NCI-H1105 (cell line): ENCODE data around the gene MAPK7.

Experiments
- DNase-seq: peaks from one replicate; lab custom pipeline; 2025; lab: John Stamatoyannopoulos, UW

MAPK7 gene

GRCh38 chr17:19381361-19381740, 3.1 kb downstream of the MAPK7 start:
- DNase-seq: no peak

GRCh38 chr17:19381741-19382444, 3.6 kb downstream of the MAPK7 start:
- DNase-seq: no peak

GRCh38 chr17:19382531-19383444, 4.5 kb downstream of the MAPK7 start:
- DNase-seq: no peak

- DNase-seq: no peak
Observed at GRCh38 chr17:19383681-19384470, 5.6 kb downstream of the MAPK7 start.

- no peak for DNase-seq
Observed at GRCh38 chr17:19384723-19385391, 6.6 kb downstream of the MAPK7 start.

GRCh38 chr17:19385521-19385983, 7.3 kb downstream of the MAPK7 start:
- DNase-seq: no peak

- no peak for DNase-seq
Observed at GRCh38 chr17:19386051-19386929, 8.0 kb downstream of the MAPK7 start.

GRCh38 chr17:19386974-19387920, 8.9 kb downstream of the MAPK7 start, which contains the start of gene MFAP4:
Gene MFAP4, minus strand, starts transcription at chr17:19387190. Its CDS starts 35 bp downstream, at chr17:19387155.
- DNase-seq: peak; percentile 59

- no peak for DNase-seq
Observed at GRCh38 chr17:19387921-19388521, 9.7 kb downstream of the MAPK7 start.

GRCh38 chr17:19388791-19389785, 10.8 kb downstream of the MAPK7 start:
- no peak for DNase-seq

- no peak for DNase-seq
Observed at GRCh38 chr17:19390951-19391350, 12.7 kb downstream of the MAPK7 start.

- no peak for DNase-seq
Observed at GRCh38 chr17:19391432-19391831, 13.1 kb downstream of the MAPK7 start.

- no peak for DNase-seq
Observed at GRCh38 chr17:19392303-19392702, 14.0 kb downstream of the MAPK7 start.

- DNase-seq: no peak
Observed at GRCh38 chr17:19397556-19398041, 19.3 kb downstream of the MAPK7 start.

- no peak for DNase-seq
Observed at GRCh38 chr17:19398301-19399181, 20.2 kb downstream of the MAPK7 start.

GRCh38 chr17:19399750-19400450, 21.6 kb downstream of the MAPK7 start:
- no peak for DNase-seq
